GM20000 (cell line): ENCODE data around the gene SLC39A11.

ENCODE experiments used
- DNase-seq: peaks from one replicate; pipeline ENCODE4 v3.0.0; 2012; ENCODE audit warnings: low spot score
- CTCF ChIP-seq: IDR thresholded peaks from 2 replicates; pipeline ENCODE4 v1.5.1; 2012; ENCODE audit warnings: mild to moderate bottlenecking, control low read depth; ENCODE audit errors: extremely low read depth, missing control alignments

The SLC39A11 gene

GRCh38 chr17:72719206-72719577, 373.3 kb downstream of the SLC39A11 start:
- TF ChIP-seq CTCF: no peak
- DNase-seq: no peak

GRCh38 chr17:72717676-72718075, 374.8 kb downstream of the SLC39A11 start:
- DNase-seq: no peak
- TF ChIP-seq CTCF: no peak

GRCh38 chr17:72717276-72717675, 375.2 kb downstream of the SLC39A11 start:
- no peak for TF ChIP-seq CTCF
- no peak for DNase-seq

GRCh38 chr17:72715906-72716572, 376.4 kb downstream of the SLC39A11 start:
- DNase-seq: no peak
- no peak for TF ChIP-seq CTCF

- no peak for DNase-seq
- no peak for TF ChIP-seq CTCF
Measured at GRCh38 chr17:72714357-72714966, 378.0 kb downstream of the SLC39A11 start.

- no peak for TF ChIP-seq CTCF
- no peak for DNase-seq
Measured at GRCh38 chr17:72713701-72714100, 378.8 kb downstream of the SLC39A11 start.

GRCh38 chr17:72711521-72712310, 380.8 kb downstream of the SLC39A11 start:
- no peak for TF ChIP-seq CTCF
- DNase-seq: no peak
